OCI-LY7 (cell line): ENCODE data around the gene LRRC7. TPM values are rescaled to one million over a fixed set of nuclear protein-coding genes. Genes with fewer than 3 reads are reported as not detected.

Experiments
- BruUV-seq: library from RNA; stranded (reverse); fragments of 400-500 nt; replicated peaks from 2 replicates; lab custom pipeline; 2021; lab: Mats Ljungman, UMichigan
- CTCF ChIA-PET: fragments of 300-600 bp; sonication (Branson Sonifier 250); formaldehyde crosslinking; loops from one replicate; lab custom pipeline; 2022; ENCODE audit warnings: antibody characterized with exemption; ENCODE audit not compliant: unreplicated experiment; lab: Charles Lee
- POLR2A ChIA-PET: fragments of 300-600 bp; sonication (Branson Sonifier 250); formaldehyde crosslinking; loops from one replicate; lab custom pipeline; 2022; ENCODE audit warnings: antibody characterized with exemption; lab: Charles Lee
- DNase-seq: peaks from one replicate; pipeline ENCODE4 v3.0.0-alpha.2; 2015; ENCODE audit warnings: low spot score
- H2AFZ ChIP-seq: fragments of 200-600 bp; sonication (generic), shearing (Covaris generic); 2 replicates; pipeline ENCODE4 v1.6.1; 2014; ENCODE audit warnings: mild to moderate bottlenecking, antibody characterized with exemption, low read length, moderate library complexity
- H3K27ac ChIP-seq: fragments of 200-600 bp; sonication (generic); 2 replicates; pipeline ENCODE4 v1.5.1; 2014; ENCODE audit warnings: mixed run types, low read depth, mild to moderate bottlenecking, moderate library complexity, low read length, inconsistent platforms; ENCODE audit not compliant: poor library complexity, severe bottlenecking
- H3K36me3 ChIP-seq: fragments of 200-600 bp; sonication (generic); 2 replicates; pipeline ENCODE4 v1.6.1; 2014; ENCODE audit warnings: mild to moderate bottlenecking, antibody characterized with exemption, low read length, moderate library complexity, mixed read lengths; ENCODE audit not compliant: insufficient read depth
- H3K4me1 ChIP-seq: fragments of 200-600 bp; sonication (generic); 2 replicates; pipeline ENCODE4 v1.5.1; 2014; ENCODE audit warnings: mild to moderate bottlenecking, low read length; ENCODE audit not compliant: insufficient read depth, poor library complexity, severe bottlenecking
- H3K4me2 ChIP-seq: fragments of 200-600 bp; sonication (generic); 2 replicates; pipeline ENCODE4 v1.6.1; 2014; ENCODE audit warnings: mild to moderate bottlenecking, low read length
- H3K4me3 ChIP-seq: fragments of 200-600 bp; sonication (generic); 2 replicates; pipeline ENCODE4 v1.5.1; 2014; ENCODE audit warnings: mild to moderate bottlenecking, low read depth, low read length; ENCODE audit not compliant: poor library complexity, severe bottlenecking
- H3K79me2 ChIP-seq: fragments of 200-600 bp; sonication (generic); 2 replicates; pipeline ENCODE4 v1.6.1; 2016; ENCODE audit warnings: low read depth, mild to moderate bottlenecking, low read length, moderate library complexity, mixed read lengths; ENCODE audit not compliant: insufficient read depth
- H3K9me2 ChIP-seq: fragments of 200-600 bp; sonication (generic); 2 replicates; pipeline ENCODE4 v1.6.1; 2016; ENCODE audit warnings: mild to moderate bottlenecking, low read length, mixed read lengths; ENCODE audit not compliant: insufficient read depth
- H3K9me3 ChIP-seq: fragments of 200-600 bp; sonication (generic); 2 replicates; pipeline ENCODE4 v1.6.1; 2014; ENCODE audit warnings: mild to moderate bottlenecking, mixed run types, low read length, mixed read lengths
- H4K20me1 ChIP-seq: fragments of 200-600 bp; sonication (generic); 2 replicates; pipeline ENCODE4 v1.6.1; 2014; ENCODE audit warnings: mild to moderate bottlenecking, antibody characterized with exemption, low read length, moderate library complexity, mixed read lengths; ENCODE audit not compliant: insufficient read depth
- EZH2phosphoT487 ChIP-seq: fragments of 200-600 bp; sonication (generic); IDR thresholded peaks from 2 replicates; pipeline ENCODE4 v1.6.1; 2018; ENCODE audit warnings: low read depth, borderline replicate concordance, mild to moderate bottlenecking, mixed run types, antibody characterized with exemption, low read length, moderate library complexity, mixed read lengths
- intact Hi-C: fragments of 100-400 bp; cut with micrococcal nuclease; formaldehyde crosslinking; loops from one replicate; pipeline ENCODE4 v1.10.0; 2022; ENCODE audit not compliant: unreplicated experiment
- total RNA-seq, 2 experiments: library from RNA; depleted of rRNA in 1 of 2; stranded (reverse); fragments of >200 nt in 1 of 2; shearing (Covaris generic) in 1 of 2; gene quantifications; 2 replicates each; pipeline ENCODE4 v1.2.3, GENCODE V29; 2014 to 2022
- TF ChIP-seq, protein P1 (sequence below): fragments of 200-600 bp; sonication (generic); conservative IDR thresholded peaks from 2 replicates; pipeline ENCODE4 v1.5.1; 2014; ENCODE audit warnings: mild to moderate bottlenecking, antibody characterized with exemption, low read length, moderate library complexity, mixed read lengths

The LRRC7 gene
- total RNA-seq, 2 experiments from 2014 or later: not detected

GRCh38 chr1:69744381-69744780 is 176.7 kb downstream of the LRRC7 start:
- CTCF ChIA-PET: no interaction called here
- Histone ChIP-seq H3K4me2 (no peak overlapping the region), H3K36me3 (no peaks in the 10 kb centered on the region), H3K4me3 (no peak overlapping the region), H3K27ac (no peak overlapping the region), H3K79me2 (no peaks in the 10 kb centered on the region), H3K9me2 (no peaks in the 10 kb centered on the region), H4K20me1 (no peaks in the 10 kb centered on the region), H2AFZ (no peak overlapping the region), H3K9me3 (no peaks in the 10 kb centered on the region), H3K4me1 (no peaks in the 10 kb centered on the region)
- POLR2A ChIA-PET: no interaction called here
- intact Hi-C loops: no loop called here
- no peak for DNase-seq
- TF ChIP-seq, protein P1, sequence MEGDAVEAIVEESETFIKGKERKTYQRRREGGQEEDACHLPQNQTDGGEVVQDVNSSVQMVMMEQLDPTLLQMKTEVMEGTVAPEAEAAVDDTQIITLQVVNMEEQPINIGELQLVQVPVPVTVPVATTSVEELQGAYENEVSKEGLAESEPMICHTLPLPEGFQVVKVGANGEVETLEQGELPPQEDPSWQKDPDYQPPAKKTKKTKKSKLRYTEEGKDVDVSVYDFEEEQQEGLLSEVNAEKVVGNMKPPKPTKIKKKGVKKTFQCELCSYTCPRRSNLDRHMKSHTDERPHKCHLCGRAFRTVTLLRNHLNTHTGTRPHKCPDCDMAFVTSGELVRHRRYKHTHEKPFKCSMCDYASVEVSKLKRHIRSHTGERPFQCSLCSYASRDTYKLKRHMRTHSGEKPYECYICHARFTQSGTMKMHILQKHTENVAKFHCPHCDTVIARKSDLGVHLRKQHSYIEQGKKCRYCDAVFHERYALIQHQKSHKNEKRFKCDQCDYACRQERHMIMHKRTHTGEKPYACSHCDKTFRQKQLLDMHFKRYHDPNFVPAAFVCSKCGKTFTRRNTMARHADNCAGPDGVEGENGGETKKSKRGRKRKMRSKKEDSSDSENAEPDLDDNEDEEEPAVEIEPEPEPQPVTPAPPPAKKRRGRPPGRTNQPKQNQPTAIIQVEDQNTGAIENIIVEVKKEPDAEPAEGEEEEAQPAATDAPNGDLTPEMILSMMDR: no peak
- no peak for TF ChIP-seq EZH2phosphoT487
- BruUV-seq: no TSS peak

DNA sequence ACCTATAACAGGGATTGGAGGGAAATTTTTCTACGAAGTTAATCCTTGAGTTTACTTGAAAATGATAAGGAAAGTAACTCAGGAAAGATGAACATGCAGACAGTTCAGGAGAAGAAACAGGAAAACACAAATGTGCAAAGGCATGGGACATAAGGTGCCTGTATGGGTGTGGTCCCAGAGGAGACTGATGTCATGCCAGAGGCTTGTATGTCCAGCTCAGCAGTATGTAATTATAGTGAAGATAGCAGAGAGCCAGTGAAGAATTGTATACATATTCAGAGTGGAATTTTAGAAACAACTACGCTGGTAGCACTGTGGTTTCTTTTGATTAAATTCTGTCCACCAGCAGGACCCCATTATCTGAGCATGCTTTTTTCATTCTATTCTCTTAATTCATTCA is 179.5 kb downstream of the LRRC7 start:
- TF ChIP-seq EZH2phosphoT487: no peak
- TF ChIP-seq, protein P1: no peak
- H3K4me2 ChIP-seq: no peak overlapping the region
- BruUV-seq: no TSS peak
- no peak overlapping the region for H2AFZ ChIP-seq
- no peaks in the 10 kb centered on the region for H4K20me1 ChIP-seq
- H3K4me1 ChIP-seq: no peaks in the 10 kb centered on the region
- ChIA-PET CTCF (no interaction called here), POLR2A (interaction anchor here (0.6 to 0.7 kb wide), 2 partner anchors 1069 to 1273 kb away, joined by 3 read pairs; no protein-coding TSS in a partner anchor)
- H3K9me2 ChIP-seq: no peaks in the 10 kb centered on the region
- no peak overlapping the region for H3K4me3 ChIP-seq
- intact Hi-C loops: no loop called here
- no peak overlapping the region for H3K27ac ChIP-seq
- no peaks in the 10 kb centered on the region for H3K36me3 ChIP-seq
- no peak for DNase-seq
- no peaks in the 10 kb centered on the region for H3K79me2 ChIP-seq
- no peaks in the 10 kb centered on the region for H3K9me3 ChIP-seq

DNA sequence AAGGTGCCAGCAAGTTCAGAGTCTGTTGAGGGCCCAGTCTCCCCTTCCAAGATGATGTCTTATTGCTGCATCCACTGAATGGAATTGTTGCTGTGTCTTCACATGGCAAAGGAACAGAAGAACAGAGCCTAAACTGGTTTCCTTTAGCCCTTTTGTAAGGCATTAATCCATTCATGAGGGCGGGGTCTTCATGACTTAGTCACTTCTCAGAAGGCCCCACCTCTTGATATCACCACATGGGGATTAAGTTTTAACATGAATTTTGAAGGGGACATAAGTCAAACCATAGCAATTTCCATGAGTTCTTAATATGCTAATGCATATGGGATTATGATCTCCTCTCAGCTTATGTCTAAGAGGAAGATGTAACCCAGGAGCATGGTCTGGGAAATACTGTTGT is 182.9 kb downstream of the LRRC7 start:
- no peak overlapping the region for H3K27ac ChIP-seq
- no peaks in the 10 kb centered on the region for H3K79me2 ChIP-seq
- no TSS peak for BruUV-seq
- H3K9me2 ChIP-seq: no peaks in the 10 kb centered on the region
- intact Hi-C loops: no loop called here
- H3K36me3 ChIP-seq: no peaks in the 10 kb centered on the region
- no peak overlapping the region for H3K4me3 ChIP-seq
- H3K4me2 ChIP-seq: no peak overlapping the region
- TF ChIP-seq, protein P1: no peak
- no peaks in the 10 kb centered on the region for H4K20me1 ChIP-seq
- no peaks in the 10 kb centered on the region for H3K4me1 ChIP-seq
- CTCF ChIA-PET: no interaction called here
- no peak overlapping the region for H2AFZ ChIP-seq
- no peak for DNase-seq
- H3K9me3 ChIP-seq: no peaks in the 10 kb centered on the region
- POLR2A ChIA-PET: no interaction called here
